Measurements from ENCODE around the gene SMCP.

Gene SMCP, protein sequence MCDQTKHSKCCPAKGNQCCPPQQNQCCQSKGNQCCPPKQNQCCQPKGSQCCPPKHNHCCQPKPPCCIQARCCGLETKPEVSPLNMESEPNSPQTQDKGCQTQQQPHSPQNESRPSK

DNA sequence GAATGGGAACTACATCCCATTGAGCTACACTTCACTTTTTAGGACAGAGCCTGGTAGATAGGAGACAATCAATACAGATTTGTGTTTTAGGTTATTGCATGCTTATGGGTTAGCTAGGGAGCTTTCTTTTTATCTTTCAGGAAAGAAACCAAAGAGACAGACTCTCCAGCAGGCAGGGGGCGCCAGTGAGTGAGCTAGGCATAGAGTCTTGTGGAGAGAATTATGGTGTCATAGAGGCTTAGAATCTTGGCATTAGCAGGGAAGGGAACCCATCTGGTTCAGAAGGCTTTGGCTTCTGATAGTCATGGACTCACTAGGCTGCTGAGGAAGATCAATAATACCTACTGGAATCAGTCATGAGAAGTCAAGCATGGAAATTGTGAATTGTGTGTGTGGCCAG is at the start of gene SMCP:
TSS of gene SMCP (plus strand) at position 281 of the 400 bp plus-strand sequence. CDS start 6,101 bp downstream, outside the sequence.
- no peak for DNase-seq (ENCODE audit: low read depth, low spot score)

DNA sequence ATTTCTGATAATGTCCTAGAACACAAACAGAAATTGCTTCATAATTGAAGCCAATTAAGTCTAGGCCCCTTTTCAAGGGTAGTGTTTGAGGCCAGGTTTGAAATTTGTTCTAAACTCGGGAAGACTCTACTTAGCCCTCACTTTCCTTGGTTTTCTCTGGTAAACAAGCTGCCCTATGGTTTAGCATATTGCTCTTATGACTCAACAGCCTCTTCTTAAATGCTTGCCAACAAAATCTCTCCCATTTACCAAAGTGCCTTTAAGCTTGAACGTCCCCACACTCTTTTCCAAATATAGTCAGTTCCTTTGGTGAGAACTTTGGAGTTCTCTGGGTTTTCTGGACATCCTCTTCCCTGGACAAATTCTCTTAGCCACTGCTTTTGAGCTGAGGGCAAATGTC is 41.3 kb upstream of the SMCP start:
- DNase-seq (ENCODE audit: low read depth, low spot score) = no peak

DNA sequence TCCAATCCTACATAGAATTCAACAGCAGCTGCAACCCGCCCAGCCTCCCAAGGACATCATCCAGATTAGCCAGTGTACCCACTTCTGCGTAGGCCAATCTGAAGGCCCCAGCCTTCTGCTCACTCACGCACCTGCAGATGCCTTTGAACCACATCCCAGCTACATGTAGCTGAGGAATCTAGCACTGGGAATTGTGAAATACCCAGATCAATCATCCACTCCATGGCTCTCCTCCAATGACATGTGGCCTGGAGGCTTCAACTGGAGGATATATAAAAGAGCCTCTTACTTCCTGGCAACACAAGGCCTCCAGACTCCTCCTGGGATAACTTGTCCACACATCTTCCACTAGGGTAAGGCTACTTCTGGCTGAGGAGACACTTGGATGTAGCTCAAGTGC is 35.6 kb upstream of the SMCP start, which contains the start of gene LCE6A:
TSS of gene LCE6A (plus strand) at position 301 of the 400 bp plus-strand sequence. CDS start 665 bp downstream, outside the sequence.
- no peak for DNase-seq (ENCODE audit: low read depth, low spot score)

DNA sequence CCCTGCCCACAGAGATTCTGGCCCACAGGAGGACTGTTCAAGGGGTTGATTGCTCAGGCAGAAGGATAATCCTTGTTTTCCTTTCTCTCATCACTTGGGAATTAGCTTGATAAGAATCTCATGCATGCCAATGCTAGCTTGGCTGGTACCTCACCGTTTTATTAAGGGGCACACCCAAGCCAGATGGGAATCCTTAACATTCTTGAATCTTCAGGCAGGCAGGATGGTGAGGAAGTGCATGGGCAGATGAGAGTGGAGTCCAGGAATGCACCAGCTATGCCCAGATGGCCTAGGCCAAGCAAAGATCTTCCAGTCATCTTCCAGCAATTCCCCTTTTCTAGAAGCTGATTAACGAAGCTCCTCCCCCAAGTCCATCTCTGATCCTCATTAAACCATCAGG is 22.5 kb upstream of the SMCP start:
- no peak for DNase-seq (ENCODE audit: low read depth, low spot score)

DNA sequence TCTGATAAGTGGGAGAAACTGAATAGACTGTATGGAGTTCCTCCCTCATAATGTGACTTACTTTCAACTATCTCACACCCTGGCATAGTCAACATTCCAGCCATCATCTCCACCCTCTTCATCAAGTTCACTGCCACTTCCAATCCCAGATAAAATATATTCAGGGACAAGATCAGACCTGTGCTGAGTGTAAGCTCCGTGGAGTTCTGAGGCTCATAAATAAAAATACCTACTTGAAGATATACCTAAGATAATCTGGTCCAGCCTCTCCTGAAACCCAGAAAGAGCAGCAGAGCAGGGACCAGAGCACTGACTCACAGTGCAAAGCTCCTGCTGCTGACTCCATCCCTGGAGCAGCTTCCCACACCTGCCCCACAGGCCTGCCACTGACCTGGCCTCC is 20.1 kb upstream of the SMCP start:
- DNase-seq (ENCODE audit: low read depth, low spot score) = no peak

DNA sequence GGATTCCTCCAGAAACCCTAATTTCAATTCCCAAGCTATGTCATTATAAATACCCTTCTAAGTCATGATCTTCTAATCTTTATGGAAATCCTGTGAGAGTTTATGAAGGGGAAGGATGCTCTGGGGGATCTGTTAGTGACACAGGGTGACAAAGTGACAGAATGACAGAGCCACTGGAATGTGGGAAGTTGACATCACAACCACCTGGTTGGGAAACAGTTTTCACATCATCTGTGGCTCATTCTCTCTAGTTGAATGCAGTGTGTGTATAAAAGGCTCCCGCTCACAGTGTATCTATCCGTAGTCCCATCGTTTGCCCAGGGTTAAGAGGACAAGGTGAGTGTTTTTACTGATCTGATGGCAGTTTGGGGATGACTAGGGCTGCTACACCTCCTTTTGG is 18.4 kb upstream of the SMCP start, which contains the start of gene LCE7A:
TSS of gene LCE7A (plus strand) at position 301 of the 400 bp plus-strand sequence. CDS start 702 bp downstream, outside the sequence.
- DNase-seq (ENCODE audit: low read depth, low spot score) = no peak

DNA sequence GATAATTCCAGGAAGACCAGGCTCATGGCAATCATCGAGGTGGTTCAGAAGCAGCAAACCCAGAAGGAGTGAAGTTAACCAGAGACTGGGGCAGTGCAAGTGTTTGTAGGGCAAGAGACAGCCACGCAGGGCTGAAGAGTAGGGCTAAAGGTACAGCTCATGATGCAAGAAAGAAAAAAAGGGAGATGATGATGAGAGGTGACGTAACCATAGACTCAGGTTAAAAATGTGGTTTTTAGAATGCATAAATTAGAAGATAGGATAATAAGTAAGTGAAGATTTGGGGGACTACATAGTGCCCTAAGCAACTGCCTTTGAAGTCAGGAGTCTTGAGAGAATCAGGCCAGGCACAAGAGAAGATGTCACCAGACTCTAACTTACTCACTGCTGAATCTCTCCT is 18.0 kb upstream of the SMCP start:
- DNase-seq (ENCODE audit: low read depth, low spot score) = no peak

DNA sequence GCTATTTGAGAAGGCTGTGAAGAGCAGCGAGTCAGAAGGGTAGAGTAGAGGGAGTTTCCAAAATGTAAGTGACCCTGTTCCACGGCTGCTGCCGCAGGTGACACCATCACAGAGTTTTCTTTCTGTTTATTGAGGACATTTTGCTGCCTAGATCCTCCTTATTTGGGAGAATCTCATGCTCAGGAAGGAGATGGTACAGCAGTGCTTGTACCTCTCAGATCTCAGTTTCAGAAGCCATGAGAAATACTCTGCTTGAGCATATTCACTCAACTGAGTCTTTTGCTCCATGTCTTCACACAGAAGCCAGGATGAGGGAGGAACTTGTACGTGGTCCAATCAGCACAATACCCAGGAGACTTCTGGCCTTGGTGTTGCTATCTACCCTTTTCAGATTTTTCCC is 16.7 kb upstream of the SMCP start:
- DNase-seq (ENCODE audit: low read depth, low spot score) = no peak

DNA sequence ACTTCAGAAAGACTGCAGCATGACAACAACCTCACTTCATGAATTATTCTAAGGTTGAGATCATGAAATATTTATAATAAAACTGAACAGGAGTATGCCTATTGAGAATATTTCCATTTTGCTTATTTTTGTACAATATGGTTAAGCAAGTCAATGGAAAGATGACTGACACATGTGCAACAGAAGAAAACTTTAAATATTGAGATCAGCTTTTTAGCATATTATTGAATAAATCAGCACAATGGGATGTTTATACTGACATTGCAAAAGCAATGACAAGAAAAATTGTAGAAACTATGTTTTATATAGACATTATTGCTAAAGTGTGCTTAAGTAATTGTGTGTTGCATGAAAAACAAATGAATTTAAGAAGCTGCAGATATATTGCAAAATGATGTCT is 13.7 kb upstream of the SMCP start:
- DNase-seq (ENCODE audit: low read depth, low spot score) = no peak

DNA sequence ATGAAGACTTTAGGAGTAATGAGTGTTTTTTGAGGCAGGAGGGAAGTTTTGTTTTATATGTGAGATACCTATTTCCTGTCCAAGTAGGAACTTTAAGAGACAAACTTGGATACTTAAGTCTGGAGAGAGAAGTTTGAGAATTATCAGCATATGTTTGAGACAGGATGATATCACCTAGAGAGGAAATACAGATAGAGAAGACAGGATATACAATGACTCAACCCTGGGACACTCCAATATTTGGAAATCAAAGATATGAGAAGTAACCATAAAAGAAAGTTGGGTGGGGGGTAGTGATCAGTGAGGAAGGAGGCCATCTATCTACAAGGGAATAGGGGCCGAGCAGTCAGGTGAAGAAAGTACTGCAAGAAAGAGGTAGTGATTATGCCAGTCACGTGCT is 11.8 kb upstream of the SMCP start:
- DNase-seq (ENCODE audit: low read depth, low spot score) = no peak

DNA sequence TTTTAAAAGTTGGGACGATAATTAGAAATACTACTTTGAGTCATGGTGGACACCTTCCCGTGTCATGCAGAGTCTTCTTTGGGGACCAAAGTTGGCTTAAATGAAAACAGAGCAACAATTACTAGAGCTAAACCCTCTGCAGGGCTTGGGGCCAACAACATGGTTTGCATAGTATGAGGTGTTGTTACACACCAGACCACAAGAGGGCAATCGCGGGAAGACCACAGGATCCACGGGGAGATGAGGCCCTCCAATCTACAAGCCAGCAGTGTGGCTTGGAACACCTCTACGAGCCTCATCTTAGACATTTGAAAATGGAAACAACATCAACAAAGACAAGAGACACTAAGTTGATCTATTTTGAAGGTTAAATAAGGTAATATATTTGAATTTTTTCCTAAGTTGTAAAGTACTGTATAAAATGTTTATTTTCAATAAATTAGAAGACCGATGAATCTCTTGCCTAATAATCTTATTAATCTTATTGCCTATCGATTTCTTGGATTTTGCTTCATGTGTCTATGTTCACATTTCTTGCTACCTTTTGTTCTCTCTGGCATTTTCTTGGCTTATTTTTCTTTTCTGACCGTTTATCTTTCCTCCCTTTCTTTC is 8.2 kb upstream of the SMCP start:
- peak; percentile 68 for DNase-seq (ENCODE audit: low read depth, low spot score)

DNA sequence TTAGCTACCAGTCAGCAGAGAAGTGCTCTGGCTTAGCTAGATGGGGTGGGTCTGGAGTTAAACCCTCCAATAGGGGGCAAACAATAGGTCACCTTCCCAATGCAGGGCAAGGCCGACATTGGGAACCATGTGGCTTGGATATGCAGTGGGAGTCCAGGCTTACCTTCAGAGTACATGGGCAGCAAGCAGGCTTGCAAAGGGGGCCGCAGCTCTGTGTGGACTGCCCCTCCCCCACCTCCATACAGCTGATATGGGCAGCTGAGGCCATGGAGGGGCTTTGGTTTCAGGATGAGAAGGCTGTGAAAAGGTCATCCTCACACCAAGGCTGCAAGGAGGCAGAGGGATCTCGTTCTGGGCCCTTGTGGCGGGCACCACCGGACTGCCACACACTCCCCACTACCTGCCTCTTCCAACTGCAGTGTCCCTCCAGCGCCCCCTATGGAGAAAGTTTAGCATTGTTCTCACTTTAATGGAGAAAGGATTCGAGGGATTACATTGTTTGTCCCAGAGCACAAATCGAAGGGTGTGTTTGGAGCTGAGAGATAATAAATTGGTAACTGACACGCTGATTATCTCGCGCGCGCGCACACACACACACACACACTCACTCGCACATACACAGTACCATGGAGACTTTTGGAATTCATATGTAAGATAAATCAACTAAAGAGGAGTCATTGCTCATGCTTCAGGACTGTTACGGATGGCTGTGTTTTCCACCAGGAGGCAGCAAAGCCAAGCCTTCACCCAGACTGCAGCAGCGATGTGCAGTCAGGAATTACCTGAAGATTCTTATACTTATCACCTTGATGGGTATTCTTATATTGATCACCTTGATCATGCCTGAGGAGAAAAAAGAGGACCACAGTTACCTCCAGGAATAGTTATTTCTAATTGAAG is 7.0 kb upstream of the SMCP start:
- peak; percentile 39 for DNase-seq (ENCODE audit: low read depth, low spot score)

DNA sequence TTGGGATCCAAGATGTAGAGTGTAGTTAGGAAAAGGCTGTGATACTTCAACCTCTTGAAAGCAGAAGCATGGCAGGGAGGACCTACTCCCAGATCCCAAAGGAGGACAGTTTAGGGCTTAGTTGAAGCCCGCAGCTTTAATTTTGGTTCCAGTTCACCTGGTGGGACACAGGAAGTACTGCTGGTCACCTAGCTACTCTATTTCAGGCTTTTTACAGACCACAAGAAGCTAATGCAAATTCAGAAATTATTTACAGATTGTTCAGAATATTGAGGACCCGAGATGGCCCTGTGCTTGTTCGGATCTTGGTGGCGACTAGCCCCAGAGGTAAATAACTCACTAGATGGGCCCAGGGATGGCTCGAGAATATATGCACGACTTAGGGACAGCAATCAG is 6.4 kb upstream of the SMCP start:
- DNase-seq (ENCODE audit: low read depth, low spot score) = no peak

DNA sequence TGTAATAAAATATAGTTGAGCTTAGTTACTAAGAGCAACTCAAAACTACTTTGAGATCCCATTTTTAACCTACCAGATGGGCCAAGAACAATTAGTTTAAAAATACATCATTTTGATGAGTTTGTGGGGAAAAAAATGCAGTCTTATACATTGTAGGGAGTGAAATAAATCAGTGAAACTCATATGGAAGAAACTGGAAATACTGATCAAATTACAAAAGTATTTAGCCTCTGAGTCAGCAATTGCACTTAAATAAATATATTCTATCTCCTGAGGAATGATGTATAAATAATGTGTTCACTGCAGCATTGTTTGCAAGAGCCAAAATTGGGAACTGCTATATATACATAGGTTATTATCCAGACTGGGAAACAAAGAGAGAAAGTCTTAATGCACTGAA is 4.6 kb upstream of the SMCP start:
- no peak for DNase-seq (ENCODE audit: low read depth, low spot score)

DNA sequence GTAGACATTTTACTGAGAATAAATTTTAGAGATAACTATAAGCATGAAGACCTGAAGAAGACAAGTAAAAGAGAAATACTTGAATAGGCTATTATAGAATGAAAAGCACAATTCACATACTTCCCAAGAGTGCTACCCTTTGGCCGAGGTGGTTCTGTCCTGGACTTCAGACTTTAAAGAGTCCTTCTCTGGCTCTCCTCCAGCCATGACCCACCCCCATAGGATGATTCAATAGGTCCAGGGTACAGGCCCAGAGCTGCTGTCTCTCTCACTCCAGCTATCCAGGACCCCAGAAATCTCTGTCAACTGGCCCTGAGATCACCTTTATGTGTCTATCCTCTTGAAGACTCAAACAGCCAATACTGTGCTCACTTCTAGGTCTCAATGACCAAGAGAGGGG is 1.3 kb upstream of the SMCP start:
- DNase-seq (ENCODE audit: low read depth, low spot score) = no peak

DNA sequence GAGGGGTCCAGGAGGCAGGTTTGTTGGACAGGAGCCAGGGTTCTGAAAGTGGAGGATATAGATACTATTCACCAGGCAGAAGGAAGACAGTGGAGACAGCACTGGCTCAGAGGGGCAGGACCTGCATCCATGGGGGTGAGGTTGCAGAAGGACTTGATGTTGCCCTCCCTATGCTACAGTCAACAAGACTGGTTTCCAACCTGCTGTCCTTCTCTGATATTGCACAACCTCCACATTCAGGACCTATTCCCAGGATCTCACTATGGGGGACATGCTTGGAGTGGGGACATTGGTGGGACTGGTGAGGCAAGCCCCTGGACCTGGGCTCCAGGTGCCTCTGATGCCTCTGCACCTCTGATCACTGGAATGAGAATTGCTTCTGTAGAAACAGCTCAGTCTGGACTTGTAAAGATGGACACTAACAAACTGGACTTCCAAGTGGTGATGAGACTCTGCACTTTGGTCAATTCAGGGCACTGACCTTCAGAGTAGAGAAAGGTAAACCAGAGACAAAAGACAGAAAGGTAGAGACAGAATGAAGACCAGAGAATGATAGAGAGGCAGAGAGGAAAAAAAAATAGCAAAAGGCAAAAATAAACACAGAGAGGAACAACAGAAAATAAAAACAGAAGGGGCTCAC is 1.6 kb downstream of the SMCP start:
- DNase-seq (ENCODE audit: low read depth, low spot score) = no peak

DNA sequence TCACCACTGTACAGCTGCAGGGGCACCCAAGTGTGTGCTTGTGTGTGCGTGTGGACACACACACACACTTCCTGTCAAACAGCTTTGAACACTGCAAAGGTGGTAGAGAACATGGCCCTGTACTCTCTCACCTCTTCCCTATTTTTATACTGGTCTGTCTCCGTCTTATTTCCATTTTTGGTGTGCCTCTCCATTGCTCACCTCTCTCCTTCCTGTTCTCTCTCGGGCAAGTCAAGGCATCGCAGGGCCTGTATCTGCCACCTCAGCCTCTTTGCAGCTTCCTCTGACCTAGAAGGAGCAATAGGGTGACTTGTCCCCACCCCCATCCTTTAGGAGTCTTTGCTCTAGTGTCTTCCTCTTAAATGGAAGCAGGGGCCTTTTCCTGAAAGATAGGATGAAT is 2.2 kb downstream of the SMCP start:
- no peak for DNase-seq (ENCODE audit: low read depth, low spot score)

DNA sequence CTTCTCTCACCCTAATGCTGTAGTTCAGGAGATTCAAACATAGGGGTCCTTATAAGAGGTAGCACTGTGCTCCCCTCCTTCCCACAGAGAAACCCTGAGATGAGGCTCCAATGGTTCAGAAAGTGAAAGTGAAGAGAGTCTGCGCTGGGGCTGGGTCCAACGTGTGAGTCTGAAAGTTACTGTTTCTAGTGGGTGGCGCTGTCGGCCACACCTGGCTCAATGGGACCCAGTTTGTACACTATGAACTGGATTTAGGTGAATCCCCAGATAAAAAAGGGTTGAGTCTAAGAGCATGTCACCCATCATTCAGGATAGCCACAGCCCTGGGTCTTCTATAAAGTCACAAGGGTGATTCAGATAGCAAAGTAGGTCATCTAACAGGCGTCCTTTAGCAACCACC is 2.8 kb downstream of the SMCP start:
- no peak for DNase-seq (ENCODE audit: low read depth, low spot score)

DNA sequence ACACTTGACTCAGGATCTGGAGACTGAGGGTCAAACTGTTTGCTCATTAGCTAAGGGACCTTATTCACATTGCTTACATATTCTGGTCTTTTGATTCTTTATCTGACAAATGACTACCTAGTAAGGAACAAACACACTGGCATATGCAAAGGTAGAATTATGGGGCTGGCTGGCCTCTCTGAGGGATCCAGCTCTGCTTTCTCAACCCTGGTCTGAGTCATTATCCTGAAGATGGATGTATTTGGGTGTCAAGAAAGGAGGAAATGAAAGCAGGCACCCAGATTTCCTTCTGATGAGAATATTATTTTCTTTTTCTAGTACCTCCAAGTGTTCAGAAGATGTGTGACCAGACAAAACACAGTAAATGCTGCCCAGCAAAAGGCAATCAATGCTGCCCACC is 6.0 kb downstream of the SMCP start:
- DNase-seq (ENCODE audit: low read depth, low spot score) = no peak

DNA sequence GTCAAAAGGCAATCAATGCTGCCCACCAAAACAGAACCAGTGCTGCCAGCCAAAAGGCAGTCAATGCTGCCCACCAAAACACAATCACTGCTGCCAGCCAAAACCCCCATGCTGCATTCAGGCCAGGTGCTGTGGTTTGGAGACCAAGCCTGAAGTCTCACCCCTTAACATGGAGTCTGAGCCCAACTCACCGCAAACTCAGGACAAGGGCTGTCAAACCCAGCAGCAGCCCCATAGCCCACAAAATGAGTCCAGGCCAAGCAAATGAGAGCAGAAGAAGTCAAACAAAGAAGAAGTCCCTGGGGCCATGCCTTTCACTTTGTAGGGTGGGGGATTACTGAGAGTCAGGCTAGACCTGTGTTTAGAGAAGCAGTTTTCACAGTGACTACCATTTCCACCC is 6.4 kb downstream of the SMCP start:
- DNase-seq (ENCODE audit: low read depth, low spot score) = no peak

DNA sequence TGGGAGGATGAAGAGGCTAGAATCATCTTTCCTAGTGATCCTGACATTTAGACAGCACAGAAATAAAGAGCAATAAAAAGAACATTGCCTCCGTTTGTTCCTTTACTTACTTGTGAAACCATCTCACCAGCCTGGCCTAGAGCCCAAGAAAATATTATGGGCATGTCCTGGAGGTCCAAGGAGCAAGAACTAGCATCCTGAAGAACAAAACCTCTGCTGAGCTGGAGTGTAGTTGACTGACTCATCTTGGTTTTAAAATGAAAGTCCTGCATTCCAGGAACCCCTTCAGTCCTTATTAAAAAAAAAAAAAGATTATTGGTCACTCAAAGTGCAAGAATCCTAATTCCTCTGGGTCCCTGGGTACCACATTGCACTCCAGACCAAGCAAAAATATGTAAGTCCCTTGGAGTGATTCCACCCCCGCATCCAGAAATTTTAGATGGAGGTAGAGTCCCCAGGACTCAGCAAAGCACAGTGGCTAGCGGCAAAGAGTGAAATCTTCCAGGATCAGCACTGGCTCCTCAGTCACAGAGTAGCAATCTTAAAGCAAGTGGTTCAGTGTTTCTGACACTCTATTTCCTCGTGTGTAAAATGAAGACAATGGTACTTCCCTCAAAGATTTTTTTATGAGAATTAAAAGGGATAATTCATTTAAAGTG is 7.0 kb downstream of the SMCP start:
- DNase-seq (ENCODE audit: low read depth, low spot score) = no peak

DNA sequence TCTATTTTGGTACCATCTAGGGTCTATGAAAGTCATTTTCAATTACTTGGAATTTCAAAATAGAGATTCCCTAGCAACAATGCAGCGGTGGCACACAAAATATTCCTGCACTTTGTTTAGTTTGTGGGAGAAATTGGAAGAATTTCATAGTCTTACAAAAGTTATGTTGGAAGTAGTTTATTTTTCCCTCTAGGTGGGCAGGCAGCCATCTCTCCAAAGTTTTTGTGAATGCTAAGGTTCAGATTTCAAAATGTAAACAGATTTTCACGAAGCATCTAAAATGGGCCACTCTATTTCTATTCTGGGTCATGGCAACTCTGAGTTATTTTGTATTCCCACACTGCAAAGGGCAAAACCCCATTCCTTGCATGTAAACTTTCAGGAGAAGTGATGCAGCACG is 8.0 kb downstream of the SMCP start:
- no peak for DNase-seq (ENCODE audit: low read depth, low spot score)
